T-cell (primary cell): ENCODE data around the gene TNRC6C. TPM values are rescaled to one million over a fixed set of nuclear protein-coding genes. Genes with fewer than 3 reads are reported as not detected.
A peak's percentile ranks its signal among the peaks of the same experiment; 100 is the strongest.
"Not testable (repeated sequence)": the region's sequence is repeated elsewhere in the genome, so short reads cannot be mapped to it uniquely, and the experiment has no call there.

ENCODE experiments used
- ATAC-seq, 4 experiments: fragments of 200-7000 bp in 3 of 4; fragments of 150-1000 bp in 1 of 4; cut with Tn5 transposase; replicated peaks in 1 of 4; 1 replicate in 3 of 4; 2 replicates in 1 of 4; pipeline ENCODE4 v1.10.0; 2021; ENCODE audit warnings: moderate library complexity in 3 of 4, mild to moderate bottlenecking in 2 of 4, moderate number of reproducible peaks in 1 of 4
- CTCF ChIA-PET, 2 donors: fragments of 300-600 bp; sonication (Branson Sonifier 250); formaldehyde crosslinking; loops; one replicate each; lab custom pipeline; 2022; ENCODE audit warnings: antibody characterized with exemption in 2 of 2; lab: Charles Lee
- POLR2A ChIA-PET, 2 donors: fragments of 300-600 bp; sonication (Branson Sonifier 250); formaldehyde crosslinking; loops; one replicate each; lab custom pipeline; 2022; ENCODE audit warnings: antibody characterized with exemption in 2 of 2; lab: Charles Lee
- DNase-seq, 35 experiments: peaks; one replicate each; pipeline versions ENCODE4 v3.0.0 to v3.0.0-alpha.2; 2013 to 2023
- H3K27ac ChIP-seq: one replicate; pipeline ENCODE4 v1.5.1; 2013; ENCODE audit warnings: low read length
- H3K27me3 ChIP-seq, 2 experiments: replicated peaks in 1 of 2; 1 replicate in 1 of 2; 2 replicates in 1 of 2; pipeline versions ENCODE4 v1.6.1 to v1.7.0; 2013; ENCODE audit warnings: low read length in 1 of 2, mixed read lengths in 1 of 2; ENCODE audit not compliant: control insufficient read depth in 2 of 2, insufficient read depth in 2 of 2; ENCODE audit errors: extremely low read depth in 1 of 2
- H3K36me3 ChIP-seq, 2 donors: 1 replicate in 1 of 2; 2 replicates in 1 of 2; pipeline versions ENCODE4 v1.6.1 to v1.7.0; 2013; ENCODE audit warnings: low read length in 1 of 2; ENCODE audit not compliant: control insufficient read depth in 2 of 2, insufficient read depth in 1 of 2; ENCODE audit errors: extremely low read depth in 1 of 2
- H3K4me1 ChIP-seq, 2 experiments: 1 replicate in 1 of 2; 2 replicates in 1 of 2; pipeline versions ENCODE4 v1.6.1 to v1.7.0; 2013; ENCODE audit warnings: low read length in 2 of 2, mixed read lengths in 1 of 2; ENCODE audit not compliant: insufficient read depth in 2 of 2, control insufficient read depth in 1 of 2; ENCODE audit errors: extremely low read depth in 1 of 2
- H3K4me3 ChIP-seq, 2 donors: 1 replicate in 1 of 2; 2 replicates in 1 of 2; pipeline versions ENCODE4 v1.5.1 to v1.7.0; 2013; ENCODE audit warnings: mild to moderate bottlenecking in 2 of 2, low read length in 1 of 2, moderate library complexity in 1 of 2; ENCODE audit not compliant: control insufficient read depth in 1 of 2; ENCODE audit errors: extremely low read depth in 1 of 2
- H3K9me3 ChIP-seq: 2 replicates; pipeline ENCODE4 v1.7.0; 2013
- H3K27ac Mint-ChIP-seq, 2 donors: one replicate each; pipeline ENCODE4 v1.8.0; 2020 to 2021; ENCODE audit warnings: mild to moderate bottlenecking in 2 of 2, mixed read lengths in 2 of 2
- H3K27me3 Mint-ChIP-seq, 2 donors: one replicate each; pipeline ENCODE4 v1.8.0; 2021 to 2022; ENCODE audit warnings: mixed read lengths in 2 of 2
- H3K36me3 Mint-ChIP-seq: one replicate; pipeline ENCODE4 v1.8.0; 2021; ENCODE audit warnings: mixed read lengths
- H3K4me1 Mint-ChIP-seq, 3 donors: one replicate each; pipeline ENCODE4 v1.8.0; 2020 to 2022; ENCODE audit warnings: mixed read lengths in 3 of 3, mild to moderate bottlenecking in 1 of 3
- H3K4me3 Mint-ChIP-seq, 3 donors: one replicate each; pipeline ENCODE4 v1.8.0; 2020 to 2022; ENCODE audit warnings: mild to moderate bottlenecking in 3 of 3, mixed read lengths in 3 of 3, moderate library complexity in 3 of 3
- H3K9me3 Mint-ChIP-seq, 3 donors: one replicate each; pipeline ENCODE4 v1.8.0; 2020 to 2022; ENCODE audit warnings: mixed read lengths in 3 of 3
- WGBS: methylation state at CpG from one replicate; pipeline ENCODE4 v1.1.5; 2013; ENCODE audit warnings: missing lambda C conversion rate; ENCODE audit not compliant: insufficient coverage; 5-methylcytosine and 5-hydroxymethylcytosine counted together
- total RNA-seq, 35 experiments: library from RNA in 6 of 35; stranded (reverse) in 6 of 35; fragments of 120-200 nt in 1 of 35; gene quantifications; one replicate each; pipeline versions ENCODE4 v1.2.1 to v1.2.4 and lab custom pipeline; 2013 to 2026

The TNRC6C gene
- total RNA-seq, 5 donors from 2014 or later (not counting 1 experiment from before 2014, with no cell fraction given) = 87.1 to 116 (median 94.3) TPM

DNA sequence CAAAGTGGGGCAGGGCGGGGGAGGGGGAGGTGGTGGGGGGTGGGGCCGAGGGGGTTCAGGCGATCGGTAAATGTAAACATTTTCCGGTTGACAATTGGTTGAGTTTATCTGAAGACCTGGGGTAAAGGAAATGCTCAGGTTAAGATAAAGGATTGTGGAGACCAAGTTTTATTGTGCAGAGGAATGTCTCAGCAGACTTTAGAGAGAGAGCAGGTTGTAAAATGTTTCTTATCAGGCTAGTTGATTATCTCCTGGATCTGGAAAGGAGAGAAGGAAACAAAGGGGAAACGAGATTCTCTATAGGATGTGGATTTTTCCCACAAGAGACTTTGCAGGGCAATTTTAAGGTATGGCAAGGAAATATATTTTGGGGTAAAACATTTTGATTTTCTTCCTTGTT is 22.8 kb upstream of the TNRC6C start:
- WGBS = 53% methylated on average over 4 of the region's 6 CpGs
- H3K27ac Mint-ChIP-seq, DNase-seq, H3K36me3 Mint-ChIP-seq, ATAC-seq, H3K9me3 ChIP-seq, CTCF ChIA-PET, H3K27ac ChIP-seq, H3K9me3 Mint-ChIP-seq, H3K4me3 ChIP-seq, H3K27me3 Mint-ChIP-seq, H3K36me3 ChIP-seq: not testable (repeated sequence)
- H3K4me3 Mint-ChIP-seq = peak overlapping the region in 1 of 3 donors; percentile 23
- H3K4me1 ChIP-seq = peaks cover 6 to 10% of the 10 kb centered on the region in 2 experiments
- H3K27me3 ChIP-seq = peaks cover 0 to 12% of the 10 kb centered on the region in 2 experiments
- POLR2A ChIA-PET = interaction anchor here in 1 of 2 donors (0.6 kb wide), 1 partner anchor 117 kb away, joined by 4 read pairs; no protein-coding TSS in a partner anchor
- peaks cover 25 to 41% (median 27%) of the 10 kb centered on the region in 3 donors for H3K4me1 Mint-ChIP-seq

DNA sequence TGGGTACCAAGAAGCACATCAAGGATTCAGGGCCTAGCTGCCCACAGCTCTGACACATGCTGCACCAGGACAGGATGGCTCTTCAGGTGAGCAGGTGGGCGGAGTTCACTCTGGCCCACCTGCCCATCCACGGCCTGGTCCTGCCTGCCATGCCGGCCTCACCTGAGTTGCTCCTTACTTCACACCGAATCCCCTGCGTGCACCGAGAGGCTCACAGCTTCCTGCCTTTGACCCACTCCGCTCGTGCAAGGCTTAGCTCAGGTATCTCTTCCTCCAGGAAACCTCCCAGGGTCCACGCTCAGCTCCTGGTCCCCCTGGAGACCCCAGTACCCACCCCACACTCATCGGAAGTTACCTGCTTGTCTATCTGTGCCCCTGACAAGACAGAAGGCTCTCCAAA is 21.6 kb upstream of the TNRC6C start:
- Histone ChIP-seq H3K27me3 (peaks cover 0 to 12% of the 10 kb centered on the region in 2 experiments), H3K4me1 (peaks cover 6 to 10% of the 10 kb centered on the region in 2 experiments), H3K4me3 (no peak overlapping the region), H3K36me3 (no peaks in the 10 kb centered on the region), H3K27ac (no peak overlapping the region), H3K9me3 (no peaks in the 10 kb centered on the region)
- ChIA-PET CTCF (no interaction called here), POLR2A (interaction anchor here in 1 of 2 donors (0.8 kb wide), 1 partner anchor 21 kb away, joined by 11 read pairs; the partner anchor contains the start of gene TNRC6C)
- Mint-ChIP-seq H3K27me3 (peaks cover 0 to 8% of the 10 kb centered on the region in 2 donors), H3K4me1 (peaks cover 24 to 33% (median 25%) of the 10 kb centered on the region in 3 donors), H3K4me3 (no peak overlapping the region), H3K9me3 (no peaks in the 10 kb centered on the region), H3K27ac (no peak overlapping the region), H3K36me3 (no peaks in the 10 kb centered on the region)
- DNase-seq = no peak
- ATAC-seq = no peak
- WGBS = 93% methylated on average over 8 of the region's 10 CpGs

DNA sequence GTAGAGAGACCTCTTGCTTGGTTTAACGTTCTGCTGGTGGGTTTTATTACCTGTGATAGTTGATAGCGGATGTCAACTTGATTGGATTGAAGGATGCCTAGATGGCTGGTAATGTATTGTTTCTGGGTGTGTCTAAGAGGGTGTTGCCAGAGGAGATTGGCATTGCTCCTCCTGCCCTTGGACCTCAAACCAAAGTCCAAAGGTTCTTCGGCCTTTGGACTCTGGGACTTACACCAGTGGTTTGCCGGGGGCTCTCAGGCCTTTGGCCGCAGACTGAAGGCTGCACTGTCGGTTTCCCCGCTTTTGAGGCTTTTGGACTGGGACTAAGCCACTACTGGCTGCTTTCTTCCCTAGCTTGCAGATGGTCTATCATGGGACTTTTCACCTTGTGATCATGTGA is 17.5 kb upstream of the TNRC6C start:
- H3K9me3 ChIP-seq = no peaks in the 10 kb centered on the region
- Mint-ChIP-seq H3K27ac (no peak overlapping the region), H3K4me3 (no peak overlapping the region), H3K27me3 (peaks cover 0 to 4% of the 10 kb centered on the region in 2 donors), H3K4me1 (peaks cover under 1 to 3% (median 2%) of the 10 kb centered on the region in 3 donors), H3K36me3 (no peaks in the 10 kb centered on the region), H3K9me3 (no peaks in the 10 kb centered on the region)
- DNase-seq (no peak), ATAC-seq (no peak)
- WGBS = 97% methylated on average over 6 of the region's 7 CpGs
- H3K27ac ChIP-seq = no peak overlapping the region
- peaks cover 0 to 22% of the 10 kb centered on the region in 2 experiments for H3K27me3 ChIP-seq
- H3K4me3 ChIP-seq = no peak overlapping the region
- ChIA-PET POLR2A (no interaction called here), CTCF (no interaction called here)
- H3K4me1 ChIP-seq = no peaks in the 10 kb centered on the region
- no peaks in the 10 kb centered on the region for H3K36me3 ChIP-seq

DNA sequence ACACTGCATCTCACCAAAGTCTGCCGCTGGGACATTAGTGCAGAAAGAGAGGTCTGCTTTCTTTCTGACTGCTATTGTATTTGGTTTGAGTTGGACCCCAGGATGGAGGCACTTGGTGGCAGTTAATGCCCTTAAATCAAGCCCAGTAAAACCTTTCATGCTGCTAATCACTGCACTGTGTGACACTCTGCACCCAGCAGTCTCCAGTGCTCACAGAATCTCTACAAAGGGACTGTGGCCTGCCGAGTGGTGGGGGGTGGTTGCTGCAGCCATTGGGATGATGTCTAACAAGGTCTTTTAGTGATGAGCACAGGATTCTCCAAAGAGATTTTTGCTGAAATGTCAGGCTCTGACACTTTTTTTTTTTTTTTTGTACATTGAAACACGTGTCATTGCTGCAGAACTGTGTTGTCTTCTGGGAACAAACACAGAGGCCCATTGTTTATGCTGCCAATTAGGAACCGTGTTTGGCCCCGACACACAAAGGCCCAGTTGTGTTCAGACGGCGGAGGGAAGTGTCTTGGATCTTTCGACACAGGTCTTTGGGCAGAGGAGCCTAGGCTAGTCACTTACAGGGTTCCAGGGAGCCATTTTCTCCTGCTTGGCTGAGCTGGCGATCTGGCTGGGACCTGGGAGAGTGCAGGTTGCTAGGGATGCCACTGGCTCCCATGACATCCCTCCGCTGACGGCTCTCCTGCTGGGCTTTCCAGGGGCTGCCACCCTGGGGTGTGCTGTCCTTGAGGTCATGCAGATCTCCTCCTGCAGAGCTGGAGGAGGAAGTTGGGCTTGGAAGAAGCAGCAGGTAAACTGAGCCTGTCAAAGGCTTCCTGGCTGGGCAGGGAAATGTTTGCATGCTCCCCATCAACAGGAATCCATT is 16.2 kb upstream of the TNRC6C start:
- no peak for DNase-seq
- no peak overlapping the region for H3K27ac Mint-ChIP-seq
- CTCF ChIA-PET = no interaction called here

DNA sequence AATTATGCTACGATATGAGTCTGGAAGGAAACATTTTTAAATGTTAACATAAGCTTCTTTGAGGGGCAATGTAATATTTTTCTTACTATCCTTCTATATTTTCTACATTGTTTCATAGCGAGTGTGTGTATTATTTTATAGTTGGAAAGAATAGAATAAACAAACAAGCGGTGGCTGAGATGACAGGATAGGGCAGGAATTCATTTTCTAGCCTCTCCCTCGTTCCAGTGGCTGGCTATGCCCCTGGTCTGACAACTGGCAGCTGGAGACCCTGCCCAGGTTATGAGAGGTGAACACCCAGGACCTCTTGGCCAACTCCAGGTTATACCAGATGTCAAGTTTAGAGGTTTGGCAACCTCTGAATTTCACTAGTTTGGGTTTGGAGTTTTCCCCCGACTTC is 14.5 kb upstream of the TNRC6C start:
- Mint-ChIP-seq H3K9me3 (peaks cover 0 to 6% (median 4%) of the 10 kb centered on the region in 3 donors), H3K36me3 (no peaks in the 10 kb centered on the region), H3K4me1 (no peaks in the 10 kb centered on the region), H3K27me3 (peaks cover 6 to 8% of the 10 kb centered on the region in 2 donors), H3K4me3 (no peak overlapping the region), H3K27ac (no peak overlapping the region)
- Histone ChIP-seq H3K4me3 (no peak overlapping the region), H3K9me3 (no peaks in the 10 kb centered on the region), H3K36me3 (no peaks in the 10 kb centered on the region), H3K4me1 (no peaks in the 10 kb centered on the region), H3K27ac (no peak overlapping the region), H3K27me3 (peaks cover 0 to 26% of the 10 kb centered on the region in 2 experiments)
- ChIA-PET CTCF (no interaction called here), POLR2A (no interaction called here)
- WGBS = 76% methylated on average over 2 of the region's 5 CpGs
- no peak for DNase-seq
- no peak for ATAC-seq

More for the DNA sequence above, 16.2 kb upstream of the TNRC6C start:
- H3K27me3 ChIP-seq = peaks cover 0 to 19% of the 10 kb centered on the region in 2 experiments
- peaks cover 0 to 7% of the 10 kb centered on the region in 2 donors for H3K27me3 Mint-ChIP-seq
- H3K9me3 Mint-ChIP-seq = no peaks in the 10 kb centered on the region
- H3K4me1 Mint-ChIP-seq = no peaks in the 10 kb centered on the region
- no peak overlapping the region for H3K27ac ChIP-seq
- no peaks in the 10 kb centered on the region for H3K9me3 ChIP-seq
- no peaks in the 10 kb centered on the region for H3K36me3 Mint-ChIP-seq
- no peaks in the 10 kb centered on the region for H3K4me1 ChIP-seq
- WGBS = 93% methylated on average over 9 of the region's 11 CpGs
- POLR2A ChIA-PET = no interaction called here
- no peaks in the 10 kb centered on the region for H3K36me3 ChIP-seq
- no peak overlapping the region for H3K4me3 Mint-ChIP-seq
- H3K4me3 ChIP-seq = no peak overlapping the region
- no peak for ATAC-seq

DNA sequence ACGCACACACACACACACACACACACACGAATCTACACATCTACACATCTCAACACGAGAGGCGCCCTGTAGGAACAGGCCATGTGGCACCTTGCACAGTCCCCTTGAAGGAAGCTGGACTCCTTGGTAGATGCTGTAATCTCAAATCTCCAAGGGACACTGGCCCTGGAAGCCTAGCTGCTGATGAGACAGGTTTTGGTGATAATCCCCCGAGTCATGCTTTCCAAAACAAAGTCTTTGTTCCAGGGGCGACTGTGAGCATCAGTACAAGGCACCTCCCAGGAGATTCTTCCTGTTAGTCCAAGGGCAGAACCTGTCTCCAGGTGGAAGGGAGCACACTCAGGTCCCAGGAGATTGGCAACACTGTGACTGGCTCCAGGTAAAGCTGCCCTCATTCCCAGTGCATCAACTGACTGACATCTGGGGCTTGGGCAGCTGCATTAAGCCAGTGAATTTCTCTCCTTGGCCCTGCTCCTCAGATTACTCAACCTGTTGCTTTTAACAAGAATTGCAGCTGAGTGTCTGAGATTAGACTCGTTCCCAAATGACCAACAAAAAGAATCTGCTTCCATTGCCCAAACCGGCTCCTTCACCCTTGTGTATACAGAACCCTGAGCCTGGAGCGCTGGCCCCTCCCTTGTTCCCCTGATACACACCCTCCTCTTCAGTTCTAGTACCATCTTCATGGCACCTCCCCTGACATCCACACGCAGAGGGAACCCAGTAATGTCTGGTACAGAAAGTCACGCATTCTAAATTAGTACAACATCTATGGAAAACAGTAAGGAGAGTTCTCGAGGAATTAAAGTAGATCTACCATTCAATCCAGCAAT is 13.9 kb upstream of the TNRC6C start:
- Mint-ChIP-seq H3K9me3 (peaks cover 0 to 6% (median 4%) of the 10 kb centered on the region in 3 donors), H3K4me3 (no peak overlapping the region), H3K27me3 (peaks cover 7 to 8% of the 10 kb centered on the region in 2 donors), H3K27ac (no peak overlapping the region), H3K4me1 (no peaks in the 10 kb centered on the region), H3K36me3 (no peaks in the 10 kb centered on the region)
- H3K4me1 ChIP-seq = no peaks in the 10 kb centered on the region
- no peak for ATAC-seq
- ChIA-PET POLR2A (no interaction called here), CTCF (no interaction called here)
- H3K27me3 ChIP-seq = peaks cover 0 to 29% of the 10 kb centered on the region in 2 experiments
- 96% methylated on average over 7 of the region's 12 CpGs for WGBS
- H3K9me3 ChIP-seq = no peaks in the 10 kb centered on the region
- H3K36me3 ChIP-seq = no peaks in the 10 kb centered on the region
- no peak overlapping the region for H3K27ac ChIP-seq
- DNase-seq = no peak
- no peak overlapping the region for H3K4me3 ChIP-seq
